HG03575 (cell line): ENCODE data around the gene AXIN1.
"Not testable (repeated sequence)": the region's sequence is repeated elsewhere in the genome, so short reads cannot be mapped to it uniquely, and the experiment has no call there.

ENCODE experiments used
- ATAC-seq: cut with Tn5 transposase; IDR thresholded peaks from one replicate; pipeline ENCODE4 v1.9.1; 2021; ENCODE audit not compliant: unreplicated experiment, insufficient number of reproducible peaks, low FRiP score; ENCODE audit errors: extremely low read depth

AXIN1 gene

GRCh38 chr16:372302-372983 lies 19.9 kb upstream of the AXIN1 start:
- ATAC-seq, result no peak

DNA sequence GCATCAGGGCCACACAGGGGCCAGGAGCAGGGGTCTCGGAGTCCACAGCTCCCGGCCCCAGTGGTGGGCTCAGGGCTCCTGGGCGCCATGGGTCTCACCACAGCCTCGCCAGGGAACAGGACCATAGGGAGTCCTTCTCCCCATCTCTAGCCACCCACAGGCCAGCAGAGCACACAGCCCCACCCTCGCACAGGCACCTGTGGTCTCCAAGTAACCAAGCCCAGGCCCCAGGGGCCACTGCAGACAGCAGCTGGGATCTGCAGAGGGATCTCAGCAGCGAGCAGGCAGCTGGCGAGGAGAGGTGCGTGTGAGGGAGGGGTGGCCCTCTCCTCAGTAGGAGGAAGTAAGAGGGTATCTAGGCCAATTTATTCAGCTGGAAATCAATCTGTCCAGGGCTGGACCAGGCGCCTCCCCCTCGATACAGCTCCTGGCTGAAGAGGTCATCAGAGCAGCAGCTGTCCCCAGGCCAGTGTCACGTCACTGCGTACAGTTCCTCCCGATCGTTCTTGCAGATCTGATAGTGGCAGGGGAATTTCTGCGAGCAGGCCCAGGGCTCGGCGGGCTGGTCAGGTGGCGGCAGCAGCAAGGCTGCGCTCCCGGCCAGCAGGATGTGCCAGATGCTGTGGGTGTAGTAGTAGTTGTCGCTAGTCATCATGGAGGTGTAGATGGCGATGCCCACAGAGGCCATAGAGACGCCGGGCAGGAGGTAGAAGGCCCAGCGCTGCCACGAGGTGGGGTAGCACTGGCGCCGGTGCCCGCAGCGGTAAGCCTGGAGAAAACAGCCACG lies 19.2 kb upstream of the AXIN1 start:
- ATAC-seq, result no peak

DNA sequence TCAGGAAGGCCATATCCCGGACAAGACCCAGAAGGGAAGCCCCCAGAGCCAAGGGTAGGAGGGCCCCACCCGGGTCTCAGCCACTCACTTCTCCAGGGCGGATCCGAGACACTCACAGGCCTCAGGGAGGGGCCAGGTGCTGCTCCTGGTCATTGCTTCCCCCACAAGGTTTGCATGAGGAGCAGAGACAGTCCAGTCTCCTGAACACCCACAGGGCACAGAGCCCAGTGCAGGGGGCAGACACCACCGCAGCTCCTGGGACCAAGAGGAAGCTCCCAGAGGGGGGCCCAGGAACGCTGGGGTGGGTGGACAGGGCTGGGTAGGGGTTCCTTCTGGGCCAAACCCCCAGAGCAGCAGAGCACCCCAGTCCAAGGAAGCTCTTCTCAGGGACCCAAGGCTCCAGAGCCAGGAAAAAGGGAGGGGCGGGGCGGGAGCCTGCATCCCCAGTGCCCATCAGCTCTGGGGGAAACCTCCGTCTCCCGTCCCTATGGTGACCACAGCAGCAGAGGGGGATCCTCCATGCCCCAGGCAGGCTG lies 18.5 kb upstream of the AXIN1 start:
- no peak for ATAC-seq

DNA sequence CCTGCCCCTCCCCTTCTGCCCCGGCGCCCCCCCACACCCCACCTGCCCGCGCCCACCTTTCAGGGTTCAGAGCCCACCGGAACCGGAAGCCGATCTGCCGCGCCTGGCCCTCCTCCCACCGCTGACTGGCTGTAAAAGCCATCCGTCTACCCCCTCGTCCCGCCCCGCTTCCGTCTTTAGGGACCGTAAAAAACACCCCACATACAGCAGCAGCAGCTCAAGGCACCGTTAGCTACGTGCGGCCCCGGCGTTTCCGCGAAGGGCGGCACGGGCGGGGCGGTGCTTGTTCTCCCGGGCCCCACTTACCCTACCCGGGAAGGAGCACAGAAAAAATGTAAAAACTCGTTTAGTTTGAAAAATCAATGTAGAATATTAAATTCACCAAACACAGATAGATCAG lies 17.9 kb upstream of the AXIN1 start, which contains the start of gene MRPL28:
TSS of gene MRPL28 (minus strand) at position 96 of the 400 bp plus-strand sequence. CDS start 320 bp downstream, outside the sequence.
- ATAC-seq, result no peak

GRCh38 chr16:369866-370436 lies 17.4 kb upstream of the AXIN1 start:
- no peak for ATAC-seq

- ATAC-seq, result no peak
Measured at GRCh38 chr16:369275-369865, 16.8 kb upstream of the AXIN1 start.

- ATAC-seq, result no peak
Measured at GRCh38 chr16:368388-369158, 16.1 kb upstream of the AXIN1 start.

GRCh38 chr16:367333-367903 lies 14.9 kb upstream of the AXIN1 start:
- no peak for ATAC-seq

- no peak for ATAC-seq
Measured at GRCh38 chr16:366476-366875, 14.0 kb upstream of the AXIN1 start.

DNA sequence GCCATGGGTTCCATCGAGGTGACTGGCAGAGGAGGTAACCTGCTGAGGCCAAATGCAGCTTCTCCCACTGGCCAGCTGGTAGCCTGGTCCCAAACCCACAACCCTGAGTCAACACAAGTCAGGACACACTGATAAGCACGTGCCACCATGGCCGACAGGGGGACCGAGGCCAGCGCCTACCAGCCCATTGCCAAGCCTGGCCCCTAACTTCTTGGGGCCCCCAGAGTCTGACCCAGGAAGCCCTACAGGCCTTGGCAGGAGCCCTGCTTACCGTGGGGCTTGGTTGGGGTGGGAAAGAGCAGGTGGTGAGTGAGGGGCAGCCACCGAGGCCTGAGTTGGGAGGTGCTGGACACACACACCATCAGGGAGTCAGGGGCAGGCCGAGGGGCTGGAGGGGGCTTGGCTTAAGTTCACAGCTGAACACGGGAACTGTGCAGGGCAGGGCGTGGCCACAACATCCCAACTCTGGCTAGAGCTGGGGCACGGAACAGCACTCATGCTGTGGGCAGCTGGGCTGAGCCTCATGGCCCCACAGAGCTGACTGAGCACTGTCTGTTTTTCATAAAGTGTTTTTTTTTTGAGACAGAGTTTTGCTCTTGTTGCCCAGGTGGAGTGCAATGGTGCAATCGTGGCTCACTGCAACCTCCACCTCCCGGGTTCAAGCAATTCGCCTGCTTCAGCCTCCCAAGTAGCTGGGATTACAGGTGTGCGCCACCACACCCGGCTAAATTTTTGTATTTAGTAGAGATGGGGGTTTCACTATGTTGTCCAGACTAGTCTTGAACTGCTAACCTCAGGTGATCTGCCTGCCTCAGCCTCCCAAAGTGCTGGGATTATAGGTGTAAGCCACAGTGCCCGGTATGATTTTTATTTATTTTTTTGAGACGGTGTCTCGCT lies 12.3 kb upstream of the AXIN1 start:
- ATAC-seq, result no peak

- no peak for ATAC-seq
Measured at GRCh38 chr16:363766-364490, 11.4 kb upstream of the AXIN1 start.

DNA sequence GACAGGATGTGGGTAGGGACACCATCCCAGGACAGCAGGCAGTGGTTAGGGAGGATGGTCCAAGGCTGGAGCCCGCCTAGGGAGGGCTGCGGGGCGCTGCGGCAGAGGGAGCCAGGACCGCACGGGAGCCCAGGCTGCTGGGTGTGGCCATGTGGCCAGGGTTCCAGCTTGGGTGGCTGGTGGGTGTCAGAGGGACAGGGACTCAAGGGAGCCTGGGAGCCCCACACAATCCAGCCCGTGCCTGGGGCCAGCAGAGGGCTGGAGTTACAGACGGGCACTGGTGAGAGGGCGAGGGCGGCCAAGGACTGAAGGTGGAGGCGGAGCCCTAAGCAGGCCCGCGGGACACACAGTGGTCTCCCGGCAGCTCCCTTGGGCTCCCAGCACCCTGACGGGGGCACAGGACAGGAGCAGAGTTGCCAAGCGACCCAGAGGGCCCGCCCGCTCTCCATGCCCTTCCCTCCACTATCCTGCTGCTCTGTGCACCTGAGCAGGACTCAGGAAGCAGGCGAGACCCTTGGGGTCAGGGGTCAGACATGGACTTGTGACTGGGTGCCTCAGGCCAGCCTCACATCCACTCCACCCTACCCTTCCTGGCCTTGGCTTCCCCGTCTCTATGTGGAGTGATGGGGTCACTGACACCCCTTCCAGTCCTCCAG lies 10.7 kb upstream of the AXIN1 start:
- no peak for ATAC-seq

- not testable (repeated sequence) for ATAC-seq
Measured at GRCh38 chr16:362702-362999, 10.1 kb upstream of the AXIN1 start.

GRCh38 chr16:361872-362701 lies 9.6 kb upstream of the AXIN1 start:
- ATAC-seq, result no peak

GRCh38 chr16:361341-361871 lies 8.9 kb upstream of the AXIN1 start:
- no peak for ATAC-seq
